IPS-18a (cell line): ENCODE data around the gene ZAP70.
"Not testable (repeated sequence)": the region's sequence is repeated elsewhere in the genome, so short reads cannot be mapped to it uniquely, and the experiment has no call there.

Source experiments
- H3K27ac ChIP-seq: one replicate; pipeline ENCODE4 v1.5.1; 2013; ENCODE audit warnings: low read length
- H3K27me3 ChIP-seq: one replicate; pipeline ENCODE4 v1.6.1; 2013; ENCODE audit warnings: mild to moderate bottlenecking, low read length; ENCODE audit not compliant: control insufficient read depth, insufficient read depth
- H3K36me3 ChIP-seq: one replicate; pipeline ENCODE4 v1.6.1; 2013; ENCODE audit warnings: low read depth, low read length; ENCODE audit not compliant: control insufficient read depth
- H3K4me1 ChIP-seq: one replicate; pipeline ENCODE4 v1.6.1; 2013; ENCODE audit warnings: low read depth, low read length; ENCODE audit not compliant: control insufficient read depth
- H3K4me3 ChIP-seq: one replicate; pipeline ENCODE4 v1.5.1; 2013; ENCODE audit warnings: low read length
- H3K9ac ChIP-seq: one replicate; pipeline ENCODE4 v1.6.1; 2013; ENCODE audit warnings: mild to moderate bottlenecking, low read length, moderate library complexity
- H3K9me3 ChIP-seq: one replicate; pipeline ENCODE4 v1.6.1; 2013; ENCODE audit warnings: low read depth, low read length; ENCODE audit not compliant: control insufficient read depth

The ZAP70 gene

GRCh38 chr2:97712175-97712574 lies 1.2 kb upstream of the ZAP70 start:
- not testable (repeated sequence) for H3K27ac ChIP-seq, H3K4me3 ChIP-seq, H3K4me1 ChIP-seq, H3K9me3 ChIP-seq, H3K27me3 ChIP-seq, H3K9ac ChIP-seq, H3K36me3 ChIP-seq

GRCh38 chr2:97712693-97713295 lies 582 bp upstream of the ZAP70 start:
- Histone ChIP-seq H3K9ac (no peak overlapping the region), H3K36me3 (no peaks in the 10 kb centered on the region), H3K27me3 (no peaks in the 10 kb centered on the region), H3K4me1 (no peaks in the 10 kb centered on the region), H3K9me3 (no peaks in the 10 kb centered on the region), H3K4me3 (no peak overlapping the region), H3K27ac (no peak overlapping the region)

DNA sequence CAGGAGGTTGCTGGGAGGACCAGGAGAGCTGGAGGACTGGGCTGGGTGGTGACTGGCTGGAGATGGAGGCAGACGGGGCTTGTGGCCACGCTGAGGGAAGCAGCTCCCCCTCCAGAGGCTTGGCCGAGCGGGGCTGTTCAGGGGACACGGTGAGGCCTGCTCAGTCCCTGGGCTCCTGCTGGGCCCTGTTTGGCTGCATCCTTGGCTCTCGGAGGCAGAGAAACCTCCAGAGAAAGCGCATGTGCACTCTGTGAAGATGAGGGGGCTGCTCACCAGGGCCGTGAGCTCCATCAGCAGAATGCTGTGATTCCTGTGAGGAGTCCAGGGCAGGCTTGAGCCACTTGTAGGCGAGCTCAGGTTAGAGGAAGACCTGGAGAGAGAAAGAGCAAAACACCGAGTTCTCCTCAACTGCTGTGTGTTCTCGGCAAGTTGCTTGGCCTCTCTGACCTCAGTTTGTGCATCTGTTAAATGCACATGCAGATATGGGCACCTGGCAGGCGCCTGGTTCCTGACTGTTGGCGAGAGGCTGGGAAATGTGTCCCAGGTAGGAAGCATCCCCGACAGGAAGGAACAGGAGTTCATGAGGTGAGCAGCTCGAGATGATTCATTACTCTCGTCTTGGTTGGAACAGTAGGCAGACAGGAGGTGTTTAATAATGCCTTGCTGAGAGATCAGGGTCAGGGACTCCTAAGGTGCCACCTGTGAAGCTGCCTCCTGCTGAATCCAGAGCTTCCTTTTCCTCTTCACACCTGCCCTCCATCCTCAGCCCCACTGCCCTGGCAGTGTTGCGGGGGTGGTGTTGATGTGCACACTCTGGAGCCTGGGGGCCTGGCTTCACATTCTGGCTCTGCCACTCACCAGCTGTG lies 941 bp downstream of the ZAP70 start:
- no peaks in the 10 kb centered on the region for H3K27me3 ChIP-seq
- H3K9me3 ChIP-seq = no peaks in the 10 kb centered on the region
- H3K27ac ChIP-seq = no peak overlapping the region
- H3K36me3 ChIP-seq = no peaks in the 10 kb centered on the region
- no peak overlapping the region for H3K4me3 ChIP-seq
- H3K9ac ChIP-seq = no peak overlapping the region
- H3K4me1 ChIP-seq = no peaks in the 10 kb centered on the region

DNA sequence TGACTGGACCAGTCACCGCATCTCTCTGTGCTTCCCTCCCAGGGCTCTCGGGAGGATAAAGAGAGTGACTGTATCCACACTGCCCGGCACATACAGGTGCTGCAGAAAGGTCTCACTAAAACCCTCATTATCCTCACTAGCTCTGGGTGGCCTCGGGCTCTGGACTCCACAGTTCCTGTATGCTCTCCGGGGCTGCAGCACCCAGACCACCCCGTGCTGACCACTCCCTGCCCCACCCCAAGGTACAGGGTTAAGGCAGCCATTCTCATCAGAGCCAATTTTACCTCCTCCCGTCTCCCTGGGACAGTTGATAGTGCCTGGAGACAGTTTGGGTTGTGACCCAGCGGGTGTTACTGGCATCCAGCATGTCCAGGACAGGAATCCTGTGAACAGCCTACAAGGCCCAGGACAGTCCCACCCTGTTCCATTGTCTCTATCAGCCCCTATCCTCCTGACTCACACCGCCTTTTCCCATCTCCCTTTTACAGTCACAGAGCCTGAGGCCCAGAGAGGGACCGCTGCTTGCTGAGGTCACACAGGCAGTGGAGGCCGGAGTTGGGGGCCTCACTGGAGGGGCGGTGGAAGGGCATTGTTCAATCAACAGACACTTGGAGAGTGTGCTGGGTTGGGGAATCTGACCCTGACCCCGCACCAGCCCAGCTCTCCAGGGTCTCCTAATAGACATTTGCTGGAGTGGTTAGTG lies 1.7 kb downstream of the ZAP70 start:
- Histone ChIP-seq H3K4me3 (no peak overlapping the region), H3K36me3 (no peaks in the 10 kb centered on the region), H3K9me3 (no peaks in the 10 kb centered on the region), H3K27me3 (no peaks in the 10 kb centered on the region), H3K9ac (no peak overlapping the region), H3K4me1 (no peaks in the 10 kb centered on the region), H3K27ac (no peak overlapping the region)

DNA sequence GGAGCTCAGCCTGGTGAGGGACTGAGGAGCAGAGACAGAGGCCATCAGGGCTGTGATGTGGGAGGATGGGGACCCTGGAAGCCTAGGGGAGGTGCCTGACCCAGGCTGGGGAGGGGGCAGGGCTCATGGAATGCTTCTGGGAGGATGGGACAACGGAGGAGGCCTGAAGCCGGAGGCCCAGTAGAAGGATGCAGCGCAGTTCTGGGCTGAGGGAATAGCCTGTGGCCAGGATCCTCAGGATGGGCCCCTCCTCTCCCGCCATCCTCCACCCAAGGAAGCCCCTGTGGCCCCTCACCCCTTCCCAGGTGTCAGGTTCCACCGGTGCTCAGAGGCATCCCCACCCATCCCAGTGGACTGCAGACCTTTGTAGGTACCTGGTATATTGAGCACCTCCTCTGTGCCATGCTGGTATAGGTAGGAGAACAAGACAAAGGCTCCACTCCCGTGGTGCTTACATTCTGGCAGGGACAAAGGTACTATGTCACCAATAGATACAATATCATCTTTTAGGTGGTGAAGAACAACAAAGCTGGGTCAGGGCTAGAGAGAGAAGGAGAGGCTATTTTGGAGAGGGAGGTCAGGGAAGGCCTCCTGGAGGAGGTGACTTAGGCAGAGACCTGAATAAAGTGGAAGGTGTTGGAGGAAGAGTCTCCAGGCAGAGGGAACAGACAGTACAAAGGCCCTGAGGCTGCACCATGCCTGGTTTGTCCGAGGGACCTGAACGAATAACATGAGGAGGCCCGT lies 2.7 kb downstream of the ZAP70 start:
- no peak overlapping the region for H3K9ac ChIP-seq
- no peak overlapping the region for H3K4me3 ChIP-seq

GRCh38 chr2:97716695-97717612 lies 3.6 kb downstream of the ZAP70 start:
- Histone ChIP-seq H3K4me3 (no peak overlapping the region), H3K4me1 (peaks cover 10% of the 10 kb centered on the region), H3K27me3 (no peaks in the 10 kb centered on the region), H3K9ac (no peak overlapping the region), H3K9me3 (no peaks in the 10 kb centered on the region), H3K27ac (no peak overlapping the region), H3K36me3 (no peaks in the 10 kb centered on the region)

More for the DNA sequence above, 2.7 kb downstream of the ZAP70 start:
- H3K27ac ChIP-seq = no peak overlapping the region
- peaks cover 9% of the 10 kb centered on the region for H3K4me1 ChIP-seq
- no peaks in the 10 kb centered on the region for H3K27me3 ChIP-seq
- no peaks in the 10 kb centered on the region for H3K9me3 ChIP-seq
- no peaks in the 10 kb centered on the region for H3K36me3 ChIP-seq

DNA sequence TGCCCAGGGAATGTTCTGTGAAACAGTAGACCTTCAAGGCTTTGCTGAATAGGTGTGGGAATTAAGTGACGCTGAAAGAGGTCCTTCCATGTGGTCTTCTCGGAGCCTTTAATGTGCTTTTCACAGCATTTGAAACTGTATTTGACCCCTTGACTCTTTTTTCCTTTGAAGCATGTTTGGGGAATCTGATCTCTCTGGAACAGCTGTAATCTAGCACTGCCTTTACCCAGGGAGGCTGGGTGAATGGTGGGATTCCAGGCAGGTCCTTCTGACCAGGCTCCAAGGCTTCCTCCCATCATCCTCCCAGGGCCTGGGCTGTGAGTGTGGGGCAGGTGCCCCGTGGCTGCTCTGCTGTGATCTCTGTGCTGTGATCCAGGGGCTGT lies 4.2 kb downstream of the ZAP70 start:
- Histone ChIP-seq H3K27me3 (no peaks in the 10 kb centered on the region), H3K9ac (no peak overlapping the region), H3K4me1 (peaks cover 10% of the 10 kb centered on the region), H3K4me3 (no peak overlapping the region), H3K27ac (no peak overlapping the region), H3K36me3 (no peaks in the 10 kb centered on the region), H3K9me3 (no peaks in the 10 kb centered on the region)

GRCh38 chr2:97718051-97718882 lies 4.9 kb downstream of the ZAP70 start:
- no peak overlapping the region for H3K27ac ChIP-seq
- no peak overlapping the region for H3K9ac ChIP-seq
- peaks cover 10% of the 10 kb centered on the region for H3K4me1 ChIP-seq
- no peaks in the 10 kb centered on the region for H3K36me3 ChIP-seq
- H3K4me3 ChIP-seq = no peak overlapping the region
- no peaks in the 10 kb centered on the region for H3K27me3 ChIP-seq
- H3K9me3 ChIP-seq = no peaks in the 10 kb centered on the region

GRCh38 chr2:97718942-97719341 lies 5.6 kb downstream of the ZAP70 start:
- H3K9ac ChIP-seq = no peak overlapping the region
- H3K36me3 ChIP-seq = no peaks in the 10 kb centered on the region
- H3K27ac ChIP-seq = no peak overlapping the region
- H3K4me3 ChIP-seq = no peak overlapping the region
- H3K9me3 ChIP-seq = no peaks in the 10 kb centered on the region
- H3K4me1 ChIP-seq = peaks cover 10% of the 10 kb centered on the region
- H3K27me3 ChIP-seq = no peaks in the 10 kb centered on the region
